Measurements from ENCODE around the gene CXCL11.
"Not testable (repeated sequence)": the region's sequence is repeated elsewhere in the genome, so short reads cannot be mapped to it uniquely, and the experiment has no call there.

Gene CXCL11

DNA sequence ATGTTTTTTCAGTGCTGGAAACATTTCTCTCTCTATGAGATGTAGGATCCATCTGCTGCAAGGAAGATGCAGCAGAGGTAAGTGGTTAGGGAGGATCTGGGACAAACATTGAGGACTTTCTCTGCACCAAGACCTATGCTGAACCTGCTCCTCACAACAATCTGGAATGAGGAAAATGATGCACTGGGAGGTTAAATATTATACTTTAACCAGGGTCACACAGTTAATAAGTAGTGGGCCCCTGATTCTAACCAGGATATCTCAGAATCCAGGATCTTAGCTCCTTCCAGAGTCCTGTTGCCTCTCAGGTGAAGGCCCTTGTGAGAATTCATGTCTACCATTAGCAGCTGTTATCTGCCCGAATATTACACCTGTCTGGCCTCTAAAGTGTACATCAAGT lies 35.6 kb downstream of the CXCL11 start:
- no peak for DNase-seq

DNA sequence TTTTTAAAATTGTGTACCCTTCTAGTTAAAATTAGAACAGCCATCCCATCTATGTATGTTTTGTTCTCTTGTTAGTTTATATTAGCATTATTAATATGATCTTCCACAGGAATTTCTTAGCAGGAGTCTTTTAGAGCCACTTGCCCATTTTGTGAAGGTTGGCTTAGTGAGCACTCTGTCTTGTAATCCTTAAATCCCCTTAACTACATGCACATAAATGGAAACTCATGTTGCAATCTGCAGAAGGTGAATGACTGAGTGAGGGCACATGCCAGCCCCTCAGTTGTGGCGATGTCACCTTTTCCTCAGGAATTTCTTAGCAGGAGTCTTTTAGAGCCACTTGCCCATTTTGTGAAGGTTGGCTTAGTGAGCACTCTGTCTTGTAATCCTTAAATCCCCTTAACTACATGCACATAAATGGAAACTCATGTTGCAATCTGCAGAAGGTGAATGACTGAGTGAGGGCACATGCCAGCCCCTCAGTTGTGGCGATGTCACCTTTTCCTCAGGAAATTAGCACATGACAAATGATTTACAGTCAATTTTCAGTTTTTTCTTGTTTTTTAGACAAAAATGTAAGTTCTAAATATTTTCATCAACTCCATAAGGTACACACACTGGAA lies 37.2 kb downstream of the CXCL11 start:
- not testable (repeated sequence) for DNase-seq

DNA sequence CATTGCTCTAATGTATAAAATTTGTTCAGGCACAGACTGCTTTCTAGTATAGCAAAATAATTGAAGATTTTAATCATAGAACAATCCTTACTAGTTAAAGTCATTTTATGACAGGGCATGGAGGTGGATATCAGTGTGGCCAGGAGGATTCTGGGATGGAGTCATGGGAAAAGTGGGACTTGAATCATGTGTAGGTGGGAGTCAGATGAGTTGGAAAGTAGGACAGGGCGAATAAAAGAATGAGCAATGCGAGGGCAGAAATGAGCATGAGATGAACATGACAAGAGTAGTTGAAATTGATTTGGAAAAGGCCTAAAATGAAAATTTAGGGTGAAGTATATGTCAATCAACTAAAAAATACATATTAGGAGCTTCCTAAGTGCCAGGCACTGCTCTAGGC lies 37.9 kb downstream of the CXCL11 start:
- DNase-seq = no peak

DNA sequence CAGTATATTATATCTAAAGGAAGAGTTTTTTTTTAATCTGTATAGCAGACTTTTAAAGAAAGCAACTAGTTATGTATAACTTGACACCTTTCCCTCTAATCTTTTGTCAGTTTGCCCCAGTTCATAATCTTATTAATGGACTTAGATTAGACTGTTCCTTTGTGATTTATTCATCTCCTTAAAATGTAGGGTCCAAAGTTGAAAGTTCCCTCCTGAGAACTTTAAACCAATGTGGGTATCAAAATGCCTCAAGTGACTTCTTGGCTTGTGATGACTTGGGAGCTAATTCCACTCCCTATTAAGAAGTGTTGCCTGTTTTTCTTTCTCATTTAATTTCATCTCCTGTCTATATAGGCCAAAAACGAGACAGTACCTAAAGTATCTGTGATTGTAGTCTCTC lies 38.8 kb downstream of the CXCL11 start:
- no peak for DNase-seq

DNA sequence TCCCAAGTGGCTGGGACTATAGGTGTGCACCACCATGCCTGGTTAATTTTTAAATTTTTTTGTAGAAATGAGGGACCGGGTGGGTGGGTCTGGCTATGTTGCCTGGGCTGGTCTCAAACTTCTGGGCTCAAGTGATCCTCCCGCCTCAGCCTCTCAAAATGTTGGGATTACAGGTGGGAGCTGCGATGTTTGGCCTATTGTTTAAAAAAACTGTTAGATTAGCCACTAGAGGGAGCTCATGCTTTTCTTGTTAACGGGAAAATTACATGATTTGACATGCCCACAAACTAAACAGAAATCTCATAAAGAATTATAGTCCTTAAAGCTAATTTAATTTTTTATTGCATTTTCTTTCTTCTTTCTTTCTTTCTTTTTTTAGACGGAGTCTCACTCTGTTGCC lies 40.1 kb downstream of the CXCL11 start:
- peak; percentile 57 for DNase-seq

DNA sequence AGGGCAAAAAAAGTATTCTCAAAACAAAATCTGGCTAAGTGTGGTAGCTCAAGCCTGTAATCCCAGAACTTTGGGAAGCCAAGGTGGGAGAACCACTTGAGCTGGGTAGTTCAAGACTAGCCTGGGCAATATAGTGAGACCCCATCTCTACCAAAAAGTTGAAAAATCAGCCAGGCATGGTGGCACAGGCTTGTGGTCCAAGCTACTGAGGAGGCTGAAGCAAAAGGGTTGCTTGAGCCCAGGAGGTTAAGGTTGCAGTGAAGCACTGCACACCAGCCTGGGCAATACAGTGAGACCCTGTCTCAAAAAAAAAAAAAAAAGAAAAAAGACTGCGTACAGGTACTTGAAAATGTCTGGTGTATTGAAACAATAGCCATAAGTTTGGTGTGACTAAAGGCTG lies 43.4 kb downstream of the CXCL11 start:
- DNase-seq = no peak

DNA sequence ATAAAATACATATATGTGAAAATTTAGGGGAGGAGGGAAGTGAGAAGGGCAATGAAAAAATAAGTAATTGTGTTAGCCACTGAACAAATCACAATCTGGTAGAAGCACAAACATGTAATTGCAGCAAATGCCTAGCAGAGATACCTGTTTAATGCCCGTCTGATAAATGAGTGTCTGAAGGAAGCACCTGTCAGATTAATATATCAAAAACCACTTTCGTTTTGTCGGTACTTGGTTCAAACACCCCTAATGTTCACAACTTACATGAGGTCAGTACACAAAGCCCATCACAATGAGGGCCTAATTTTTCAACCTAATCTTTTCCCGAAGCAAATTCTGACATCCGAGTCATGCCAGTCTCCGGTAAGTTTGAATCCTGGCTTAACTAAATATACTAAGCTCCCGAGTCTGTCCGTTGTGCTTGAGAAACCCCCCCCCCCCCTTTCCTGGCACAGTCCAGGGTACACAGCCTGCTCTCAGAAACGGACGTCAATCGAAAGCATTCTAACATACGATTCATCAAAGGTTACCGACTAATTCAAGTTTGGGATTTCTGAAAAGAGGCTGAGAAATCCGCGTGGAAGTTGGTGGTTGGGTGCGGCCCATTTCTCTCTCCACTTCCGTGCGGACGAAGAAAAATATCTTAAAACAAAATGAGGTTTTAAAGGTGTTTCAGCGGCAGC lies 45.9 kb downstream of the CXCL11 start:
- no peak for DNase-seq

DNA sequence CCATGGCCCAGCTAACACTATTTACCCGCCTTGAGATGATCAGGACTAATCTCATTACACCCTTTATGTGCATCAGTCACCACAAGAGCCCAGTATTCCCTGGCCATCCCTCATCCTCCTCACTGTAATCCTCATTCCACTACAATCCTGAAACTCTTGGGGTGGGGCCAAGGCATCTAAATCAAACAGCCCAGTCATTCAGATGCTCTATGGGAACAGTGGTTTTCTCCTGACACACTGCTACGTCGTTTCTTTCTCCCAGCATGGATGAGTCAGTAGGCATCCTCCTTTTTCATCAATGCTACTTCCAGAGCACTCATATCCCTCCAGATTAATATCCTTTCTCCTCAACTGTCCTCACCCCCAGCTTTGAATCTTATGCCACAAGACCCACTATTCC lies 50.8 kb downstream of the CXCL11 start:
- DNase-seq = peak; percentile 30

All from amniotic stem cell (primary cell).